ENCODE results near the gene SLC36A3.

SLC36A3 gene

GRCh38 chr5:151278845-151279244 lies 24.7 kb downstream of the SLC36A3 start:
- H3K27ac ChIP-seq (ENCODE audit: low read length): no peak overlapping the region
- no peaks in the 10 kb centered on the region for H3K36me3 ChIP-seq (ENCODE audit: insufficient read depth, low read depth, low read length)
- no peak overlapping the region for H3K4me3 ChIP-seq (ENCODE audit: low read length)

GRCh38 chr5:151275803-151276202 lies 27.8 kb downstream of the SLC36A3 start:
- H3K9ac ChIP-seq (ENCODE audit: low read depth, low read length): no peak overlapping the region
- H3K4me1 ChIP-seq (ENCODE audit: insufficient read depth, low read length): no peaks in the 10 kb centered on the region
- H3K9me3 ChIP-seq (ENCODE audit: insufficient read depth, low read depth, low read length): no peaks in the 10 kb centered on the region
- no peak overlapping the region for H3K27ac ChIP-seq (ENCODE audit: low read length)
- no peak overlapping the region for H3K4me3 ChIP-seq (ENCODE audit: low read length)
- no peaks in the 10 kb centered on the region for H3K27me3 ChIP-seq (ENCODE audit: insufficient read depth, low read length)
- no peaks in the 10 kb centered on the region for H3K36me3 ChIP-seq (ENCODE audit: insufficient read depth, low read depth, low read length)

More at GRCh38 chr5:151278845-151279244, 24.7 kb downstream of the SLC36A3 start:
- Histone ChIP-seq H3K4me1 (ENCODE audit: insufficient read depth, low read length) (no peaks in the 10 kb centered on the region), H3K27me3 (ENCODE audit: insufficient read depth, low read length) (no peaks in the 10 kb centered on the region), H3K9me3 (ENCODE audit: insufficient read depth, low read depth, low read length) (no peaks in the 10 kb centered on the region), H3K9ac (ENCODE audit: low read depth, low read length) (no peak overlapping the region)

GRCh38 chr5:151274666-151275065 lies 28.9 kb downstream of the SLC36A3 start:
- H3K27ac ChIP-seq (ENCODE audit: low read length): no peak overlapping the region

GRCh38 chr5:151271336-151271735 lies 32.2 kb downstream of the SLC36A3 start:
- H3K9me3 ChIP-seq (ENCODE audit: insufficient read depth, low read depth, low read length): no peaks in the 10 kb centered on the region
- no peak overlapping the region for H3K9ac ChIP-seq (ENCODE audit: low read depth, low read length)
- H3K4me3 ChIP-seq (ENCODE audit: low read length): no peak overlapping the region
- no peaks in the 10 kb centered on the region for H3K4me1 ChIP-seq (ENCODE audit: insufficient read depth, low read length)
- H3K27me3 ChIP-seq (ENCODE audit: insufficient read depth, low read length): no peaks in the 10 kb centered on the region
- H3K36me3 ChIP-seq (ENCODE audit: insufficient read depth, low read depth, low read length): peaks cover 19% of the 10 kb centered on the region
- no peak overlapping the region for H3K27ac ChIP-seq (ENCODE audit: low read length)

More at GRCh38 chr5:151274666-151275065, 28.9 kb downstream of the SLC36A3 start:
- no peak overlapping the region for H3K9ac ChIP-seq (ENCODE audit: low read depth, low read length)
- no peaks in the 10 kb centered on the region for H3K9me3 ChIP-seq (ENCODE audit: insufficient read depth, low read depth, low read length)
- no peaks in the 10 kb centered on the region for H3K4me1 ChIP-seq (ENCODE audit: insufficient read depth, low read length)
- H3K27me3 ChIP-seq (ENCODE audit: insufficient read depth, low read length): no peaks in the 10 kb centered on the region
- no peaks in the 10 kb centered on the region; the same call in 1 of the 2 replicates for H3K36me3 ChIP-seq (ENCODE audit: insufficient read depth, low read depth, low read length)
- no peak overlapping the region for H3K4me3 ChIP-seq (ENCODE audit: low read length)

GRCh38 chr5:151270599-151270998 lies 33.0 kb downstream of the SLC36A3 start:
- Histone ChIP-seq H3K9ac (ENCODE audit: low read depth, low read length) (no peak overlapping the region), H3K9me3 (ENCODE audit: insufficient read depth, low read depth, low read length) (no peaks in the 10 kb centered on the region), H3K4me1 (ENCODE audit: insufficient read depth, low read length) (no peaks in the 10 kb centered on the region), H3K27ac (ENCODE audit: low read length) (no peak overlapping the region), H3K27me3 (ENCODE audit: insufficient read depth, low read length) (no peaks in the 10 kb centered on the region), H3K36me3 (ENCODE audit: insufficient read depth, low read depth, low read length) (peaks cover 19% of the 10 kb centered on the region), H3K4me3 (ENCODE audit: low read length) (no peak overlapping the region)

GRCh38 chr5:151267491-151268260 lies 35.9 kb downstream of the SLC36A3 start:
- Histone ChIP-seq H3K4me1 (ENCODE audit: insufficient read depth, low read length) (no peaks in the 10 kb centered on the region), H3K36me3 (ENCODE audit: insufficient read depth, low read depth, low read length) (peaks cover 19% of the 10 kb centered on the region), H3K27me3 (ENCODE audit: insufficient read depth, low read length) (no peaks in the 10 kb centered on the region), H3K9ac (ENCODE audit: low read depth, low read length) (no peak overlapping the region), H3K27ac (ENCODE audit: low read length) (no peak overlapping the region), H3K9me3 (ENCODE audit: insufficient read depth, low read depth, low read length) (no peaks in the 10 kb centered on the region), H3K4me3 (ENCODE audit: low read length) (no peak overlapping the region)

GRCh38 chr5:151264113-151264512 lies 39.5 kb downstream of the SLC36A3 start:
- Histone ChIP-seq H3K27me3 (ENCODE audit: insufficient read depth, low read length) (no peaks in the 10 kb centered on the region), H3K9me3 (ENCODE audit: insufficient read depth, low read depth, low read length) (no peaks in the 10 kb centered on the region), H3K9ac (ENCODE audit: low read depth, low read length) (no peak overlapping the region), H3K27ac (ENCODE audit: low read length) (no peak overlapping the region), H3K36me3 (ENCODE audit: insufficient read depth, low read depth, low read length) (peaks cover 19% of the 10 kb centered on the region), H3K4me1 (ENCODE audit: insufficient read depth, low read length) (no peaks in the 10 kb centered on the region), H3K4me3 (ENCODE audit: low read length) (no peak overlapping the region)

- Histone ChIP-seq H3K9ac (ENCODE audit: low read depth, low read length) (no peak overlapping the region), H3K27ac (ENCODE audit: low read length) (no peak overlapping the region), H3K4me1 (ENCODE audit: insufficient read depth, low read length) (no peaks in the 10 kb centered on the region), H3K9me3 (ENCODE audit: insufficient read depth, low read depth, low read length) (no peaks in the 10 kb centered on the region), H3K36me3 (ENCODE audit: insufficient read depth, low read depth, low read length) (peaks cover 11% of the 10 kb centered on the region), H3K27me3 (ENCODE audit: insufficient read depth, low read length) (no peaks in the 10 kb centered on the region), H3K4me3 (ENCODE audit: low read length) (no peak overlapping the region)
Observed at GRCh38 chr5:151262532-151262931, 41.0 kb downstream of the SLC36A3 start.

GRCh38 chr5:151259931-151260330 lies 43.6 kb downstream of the SLC36A3 start:
- H3K4me1 ChIP-seq (ENCODE audit: insufficient read depth, low read length): no peaks in the 10 kb centered on the region
- no peak overlapping the region for H3K4me3 ChIP-seq (ENCODE audit: low read length)
- no peaks in the 10 kb centered on the region for H3K9me3 ChIP-seq (ENCODE audit: insufficient read depth, low read depth, low read length)
- no peaks in the 10 kb centered on the region for H3K27me3 ChIP-seq (ENCODE audit: insufficient read depth, low read length)
- no peak overlapping the region for H3K27ac ChIP-seq (ENCODE audit: low read length)
- no peaks in the 10 kb centered on the region for H3K36me3 ChIP-seq (ENCODE audit: insufficient read depth, low read depth, low read length)
- H3K9ac ChIP-seq (ENCODE audit: low read depth, low read length): no peak overlapping the region

- H3K9me3 ChIP-seq (ENCODE audit: insufficient read depth, low read depth, low read length): no peaks in the 10 kb centered on the region
- no peak overlapping the region for H3K4me3 ChIP-seq (ENCODE audit: low read length)
- no peaks in the 10 kb centered on the region for H3K27me3 ChIP-seq (ENCODE audit: insufficient read depth, low read length)
- H3K4me1 ChIP-seq (ENCODE audit: insufficient read depth, low read length): 0 out of 2 replicates have a peak, but pooled peaks cover 1% of the 10 kb centered on the region
- no peaks in the 10 kb centered on the region for H3K36me3 ChIP-seq (ENCODE audit: insufficient read depth, low read depth, low read length)
- H3K9ac ChIP-seq (ENCODE audit: low read depth, low read length): no peak overlapping the region
- H3K27ac ChIP-seq (ENCODE audit: low read length): no peak overlapping the region
Observed at GRCh38 chr5:151258816-151259215, 44.8 kb downstream of the SLC36A3 start.

- H3K4me1 ChIP-seq (ENCODE audit: insufficient read depth, low read length): 0 out of 2 replicates have a peak, but pooled peaks cover 3% of the 10 kb centered on the region
Observed at GRCh38 chr5:151258201-151258611, 45.4 kb downstream of the SLC36A3 start.

GRCh38 chr5:151257731-151258181 lies 45.8 kb downstream of the SLC36A3 start:
- Histone ChIP-seq H3K27me3 (ENCODE audit: insufficient read depth, low read length) (no peaks in the 10 kb centered on the region), H3K4me1 (ENCODE audit: insufficient read depth, low read length) (0 out of 2 replicates have a peak, but pooled peaks cover 3% of the 10 kb centered on the region), H3K27ac (ENCODE audit: low read length) (no peak overlapping the region), H3K4me3 (ENCODE audit: low read length) (no peak overlapping the region), H3K36me3 (ENCODE audit: insufficient read depth, low read depth, low read length) (no peaks in the 10 kb centered on the region), H3K9ac (ENCODE audit: low read depth, low read length) (no peak overlapping the region), H3K9me3 (ENCODE audit: insufficient read depth, low read depth, low read length) (no peaks in the 10 kb centered on the region)

More at GRCh38 chr5:151258201-151258611, 45.4 kb downstream of the SLC36A3 start:
- no peak overlapping the region for H3K9ac ChIP-seq (ENCODE audit: low read depth, low read length)
- H3K36me3 ChIP-seq (ENCODE audit: insufficient read depth, low read depth, low read length): no peaks in the 10 kb centered on the region
- H3K27ac ChIP-seq (ENCODE audit: low read length): no peak overlapping the region
- H3K27me3 ChIP-seq (ENCODE audit: insufficient read depth, low read length): no peaks in the 10 kb centered on the region
- H3K4me3 ChIP-seq (ENCODE audit: low read length): no peak overlapping the region
- H3K9me3 ChIP-seq (ENCODE audit: insufficient read depth, low read depth, low read length): no peaks in the 10 kb centered on the region
